H1 (cell line): ENCODE measurements around the gene PLEKHM3. TPM values are rescaled to one million over a fixed set of nuclear protein-coding genes. Genes with fewer than 3 reads are reported as not detected.

Experiments used
- CREB1 ChIP-seq: IDR thresholded peaks from 2 replicates; pipeline ENCODE4 v1.6.1; 2012; ENCODE audit warnings: inconsistent platforms
- TAF1 ChIP-seq: IDR thresholded peaks from 2 replicates; pipeline ENCODE4 v1.6.1; 2011; ENCODE audit warnings: mild to moderate bottlenecking, low read depth, low read length
- polyA plus RNA-seq, 7 experiments: library from polyadenylated mRNA; depleted of rRNA in 3 of 7; stranded (reverse) in 5 of 7; unstranded in 2 of 7; fragments of >200 nt in 5 of 7; fragments of 200-250 nt in 2 of 7; gene quantifications; 1 replicate in 5 of 7; 2 replicates in 1 of 7; 4 replicates in 1 of 7; pipeline versions ENCODE4 v1.2.1 to v1.2.3, GENCODE V29; 2011 to 2013; ENCODE audit warnings: missing spikeins in 2 of 7, mixed read lengths in 2 of 7
- total RNA-seq: library from RNA; stranded (reverse); fragmentation: NEBNext Ultra II Directional; extraction: Animal tissue kit (Norgen Biotek cat#: 25700); gene quantifications from 2 replicates; pipeline ENCODE4 v1.2.1, GENCODE V29; 2021

PLEKHM3 gene
- total and polyA plus RNA-seq, 2 of the 8 experiments (the other 6 are each of a cell fraction or from before 2014, with no cell fraction given) = 2.3 to 5.8 TPM

GRCh38 chr2:207852791-207853190 lies 172.5 kb downstream of the PLEKHM3 start (continued):
- TF ChIP-seq TAF1 = no peak
- no peak for TF ChIP-seq CREB1
